H4 (cell line): ENCODE data around the gene CDCA8. TPM values are rescaled to one million over a fixed set of nuclear protein-coding genes. Genes with fewer than 3 reads are reported as not detected.
A peak's percentile ranks its signal among the peaks of the same experiment; 100 is the strongest.
"Not testable (repeated sequence)": the region's sequence is repeated elsewhere in the genome, so short reads cannot be mapped to it uniquely, and the experiment has no call there.

Experiments used
- DNase-seq: peaks from one replicate; pipeline ENCODE4 v3.0.0-alpha.2; 2015; ENCODE audit warnings: low spot score
- total RNA-seq: library from RNA; depleted of rRNA; stranded (reverse); fragments of >200 nt; shearing (Covaris generic); gene quantifications from 2 replicates; pipeline ENCODE4 v1.2.3, GENCODE V29; 2014

The CDCA8 gene
- total RNA-seq, 1 experiment from 2014 or later = 28.5 TPM

DNA sequence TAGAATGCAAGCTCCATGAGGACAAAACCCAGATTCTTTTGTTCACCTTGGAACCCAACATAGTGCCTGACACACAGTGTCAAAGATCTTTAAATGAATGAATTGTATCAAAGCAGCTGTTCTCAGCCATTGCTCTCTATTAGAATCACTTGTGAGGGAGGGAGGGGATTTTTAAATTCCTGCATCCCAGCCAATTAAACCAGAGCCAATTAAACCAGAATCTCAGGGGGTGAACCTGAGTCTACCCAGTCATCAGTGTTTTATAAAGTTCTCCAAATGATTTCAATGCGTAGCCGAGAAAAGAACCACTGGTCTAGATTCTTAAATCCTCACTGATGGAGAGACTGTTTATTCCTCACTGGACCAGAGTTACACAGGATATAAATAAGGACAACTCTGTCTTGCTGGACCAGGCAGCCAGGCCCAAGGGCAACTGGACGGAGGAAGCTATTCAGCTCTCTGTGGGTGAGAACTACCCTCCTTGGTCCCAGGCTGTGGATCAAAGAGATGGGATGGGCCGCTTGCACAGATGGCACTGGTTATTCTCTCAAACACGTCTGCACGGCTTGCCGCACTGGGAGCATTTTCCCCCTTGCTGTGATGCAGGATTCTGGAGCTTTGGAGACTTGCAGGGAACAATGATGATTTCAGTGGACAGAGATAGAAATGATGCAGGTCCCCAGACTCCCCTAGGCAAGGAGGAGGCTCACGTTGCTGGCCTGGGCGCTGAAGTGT, 20.0 kb upstream of the CDCA8 start:
- DNase-seq = no peak

- peak; percentile 57 for DNase-seq
These were observed 18.4 kb upstream of the CDCA8 start for GRCh38 chr1:37673920-37674319.

- DNase-seq = no peak
These were observed 15.8 kb upstream of the CDCA8 start for GRCh38 chr1:37676281-37677142.

DNA sequence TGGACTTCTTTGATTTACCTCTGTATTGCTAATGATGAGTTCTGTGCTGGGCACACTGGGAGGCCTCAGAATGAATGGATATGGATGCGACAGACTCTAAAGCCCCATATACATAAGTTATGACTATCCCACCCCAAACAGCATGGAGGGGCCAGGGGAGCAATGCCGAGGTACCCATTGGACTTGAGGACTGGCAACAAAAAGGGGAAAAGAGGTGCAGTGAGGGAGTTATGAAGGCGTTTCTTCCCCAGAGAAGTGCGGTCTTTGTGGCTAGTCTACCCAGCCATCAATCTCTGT, 15.2 kb upstream of the CDCA8 start:
- no peak for DNase-seq

GRCh38 chr1:37677808-37678207, 14.5 kb upstream of the CDCA8 start:
- no peak for DNase-seq

DNA sequence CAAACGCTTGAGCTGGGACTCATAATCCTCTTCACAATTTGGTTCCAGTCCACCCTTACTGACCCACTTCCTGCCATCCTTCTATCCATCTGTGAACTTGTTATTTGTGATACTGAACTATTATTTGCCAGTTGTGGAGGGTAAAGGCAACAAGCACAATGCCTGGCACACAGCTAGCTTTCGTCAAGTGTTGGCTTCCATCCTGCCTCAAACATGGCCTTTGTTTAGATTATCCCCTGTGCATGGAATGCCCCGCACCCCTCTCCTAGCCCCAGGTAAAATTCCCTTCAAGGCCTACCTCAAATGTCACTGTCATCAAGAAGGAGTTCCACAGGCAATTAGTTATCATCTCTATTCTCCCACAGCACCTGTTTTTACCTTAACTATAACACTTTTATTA, 11.4 kb upstream of the CDCA8 start:
- DNase-seq = no peak

GRCh38 chr1:37682334-37682987, 9.9 kb upstream of the CDCA8 start:
- peak; percentile 55 for DNase-seq

DNA sequence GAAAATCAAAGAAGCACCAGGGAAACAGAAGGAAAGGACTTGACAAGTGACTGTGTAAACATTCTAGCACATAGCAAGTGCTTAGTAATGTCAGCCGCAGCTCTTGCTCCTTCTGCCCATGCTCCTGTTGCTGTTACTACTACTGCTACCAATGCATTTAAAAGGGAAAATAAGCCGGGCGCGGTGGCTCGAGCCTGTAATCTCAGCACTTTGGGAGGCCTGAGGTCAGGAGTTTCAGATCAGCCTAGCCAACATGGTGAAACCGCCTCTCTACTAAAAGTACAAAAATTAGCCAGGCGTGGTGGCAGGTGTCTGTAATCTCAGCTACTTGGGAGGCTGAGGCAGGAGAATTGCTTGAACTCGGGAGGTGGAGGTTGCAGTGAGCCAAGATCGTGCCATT, 8.1 kb upstream of the CDCA8 start:
- not testable (repeated sequence) for DNase-seq

DNA sequence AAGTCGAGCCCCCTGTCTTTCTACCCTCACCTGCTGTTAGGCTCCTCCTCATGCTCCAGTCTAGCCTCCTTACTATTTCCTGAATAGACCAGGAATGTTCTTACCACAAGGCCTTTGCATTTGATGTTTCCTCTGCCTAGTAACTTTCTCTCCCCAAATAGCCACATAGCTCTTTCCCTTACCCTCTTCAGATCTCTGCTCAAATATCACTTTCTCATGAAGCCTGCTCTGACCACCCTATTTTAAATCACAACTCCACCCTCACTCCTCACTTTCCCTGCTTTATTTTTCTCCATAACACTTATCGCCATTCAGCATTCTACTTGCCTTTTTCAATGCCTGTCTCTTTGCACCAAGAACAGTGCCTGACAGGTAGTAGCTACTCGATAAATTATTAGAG, 6.6 kb upstream of the CDCA8 start:
- no peak for DNase-seq

DNA sequence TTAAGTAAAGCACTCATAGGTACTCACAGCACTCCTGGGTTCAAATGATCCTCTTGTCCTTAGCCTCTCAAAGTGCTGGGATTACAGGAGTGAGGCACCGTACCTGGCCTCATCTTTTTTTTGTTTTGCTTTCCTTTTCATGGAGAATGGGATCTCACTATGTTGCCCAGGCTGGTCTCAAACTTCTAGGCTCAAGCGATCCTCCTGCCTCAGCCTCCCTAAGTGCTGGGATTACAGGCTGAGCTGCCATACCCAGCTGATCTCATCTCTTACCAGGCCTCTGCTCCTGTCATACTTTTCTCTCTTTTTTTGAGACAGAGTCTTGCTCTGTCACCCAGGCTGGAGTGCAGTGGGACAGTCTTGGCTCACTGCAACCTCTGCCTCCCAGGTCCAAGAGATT, 4.6 kb upstream of the CDCA8 start:
- DNase-seq = not testable (repeated sequence)

DNA sequence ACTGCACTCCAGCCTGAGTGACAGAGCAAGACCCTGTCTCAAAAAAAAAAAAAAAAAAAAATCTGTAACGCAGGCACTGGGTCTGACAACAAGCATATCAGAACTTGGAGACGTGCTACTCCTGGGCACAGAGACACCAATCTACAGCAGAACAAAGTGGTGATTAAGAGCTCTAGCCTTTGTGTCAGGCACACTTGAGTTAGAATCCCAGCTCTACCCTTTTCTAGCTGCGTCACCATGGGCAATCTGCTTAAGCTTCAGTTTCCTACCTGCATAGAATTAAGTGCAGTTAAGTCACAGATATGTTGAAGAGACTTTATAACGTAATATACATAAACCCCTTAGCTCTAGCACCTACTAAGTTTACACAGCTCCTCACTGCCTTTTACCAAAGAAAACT, 3.4 kb upstream of the CDCA8 start:
- DNase-seq = no peak

- DNase-seq = peak; percentile 24
These were observed 729 bp upstream of the CDCA8 start for GRCh38 chr1:37691497-37692077.

GRCh38 chr1:37692834-37693175, 489 bp downstream of the CDCA8 start:
- DNase-seq = no peak

DNA sequence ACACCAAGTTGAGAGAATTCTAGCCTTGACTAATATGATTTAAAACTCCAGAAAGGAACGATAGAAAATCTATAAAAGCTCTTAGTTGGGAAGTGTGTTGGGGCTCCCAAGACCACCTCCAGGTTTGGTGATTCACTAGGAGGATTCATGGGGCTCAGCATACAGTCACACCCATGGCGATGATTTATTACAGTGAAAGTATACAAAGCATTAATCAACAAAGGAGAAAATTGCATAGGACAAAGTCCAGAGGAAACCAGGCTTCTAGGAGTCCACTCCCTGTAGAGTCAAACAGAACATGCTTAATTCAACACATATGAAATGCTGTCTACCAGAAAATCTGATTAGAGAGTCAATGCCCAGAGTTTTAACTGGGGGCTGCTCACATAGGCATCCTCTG, 4.8 kb downstream of the CDCA8 start:
- no peak for DNase-seq

- DNase-seq = no peak
These were observed 5.4 kb downstream of the CDCA8 start for GRCh38 chr1:37697737-37698136.

DNA sequence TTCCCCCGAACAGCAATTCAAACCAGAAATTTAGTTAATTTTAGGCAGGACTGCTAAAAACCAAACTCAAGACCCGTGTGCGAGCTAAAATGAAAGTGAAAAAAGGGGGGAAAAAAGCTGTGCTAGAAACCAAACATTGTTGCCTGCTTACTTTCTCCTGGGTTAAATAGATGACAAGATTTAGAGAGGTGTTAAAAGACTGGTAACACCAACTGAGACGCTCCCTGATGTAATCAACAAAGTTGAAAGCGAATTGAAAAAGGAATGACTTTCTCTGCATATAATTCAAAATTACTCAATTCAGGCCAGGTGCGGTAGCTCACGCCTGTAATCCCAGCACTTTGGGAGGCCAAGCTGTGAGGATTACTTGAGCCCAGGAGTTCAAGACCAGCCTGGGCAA, 6.8 kb downstream of the CDCA8 start:
- no peak for DNase-seq

GRCh38 chr1:37701051-37701450, 8.7 kb downstream of the CDCA8 start:
- DNase-seq = no peak

- no peak for DNase-seq
These were observed 10.7 kb downstream of the CDCA8 start for GRCh38 chr1:37703061-37703460.

DNA sequence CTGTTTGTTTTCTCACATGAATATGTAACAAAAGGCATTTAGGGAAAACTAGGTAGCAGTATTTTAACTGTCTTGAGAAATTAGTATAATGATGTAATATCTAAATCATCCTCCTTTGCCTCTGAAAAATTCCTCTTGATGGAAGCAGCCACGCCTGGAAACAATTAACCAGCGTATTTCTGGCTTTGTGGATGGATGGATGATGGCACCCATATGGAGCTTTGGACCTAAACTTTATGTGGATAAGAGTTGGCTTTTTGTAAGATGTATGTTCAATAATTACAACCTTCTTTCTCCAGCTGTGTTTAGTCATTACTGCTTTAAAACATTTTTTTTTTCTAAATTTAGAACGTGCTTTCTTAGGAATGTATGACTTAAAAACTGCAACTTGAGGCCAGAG, 12.7 kb downstream of the CDCA8 start:
- no peak for DNase-seq

DNA sequence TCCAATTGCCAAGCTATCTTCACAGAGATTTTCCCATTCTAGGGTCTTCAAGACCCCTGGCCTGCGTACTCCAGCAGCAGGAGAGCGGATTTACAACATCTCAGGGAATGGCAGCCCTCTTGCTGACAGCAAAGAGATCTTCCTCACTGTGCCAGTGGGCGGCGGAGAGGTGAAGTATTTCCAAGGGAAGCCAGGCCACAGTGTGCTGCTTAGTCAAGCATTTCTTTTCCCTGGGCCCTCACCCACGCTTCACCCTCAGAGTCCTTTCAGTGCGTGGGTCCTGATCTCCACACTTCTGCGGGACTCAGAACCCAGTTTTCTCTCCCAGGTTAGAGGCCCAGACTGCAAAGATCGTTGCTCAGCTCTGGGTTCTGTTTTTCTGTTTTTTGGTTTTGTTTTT, 13.1 kb downstream of the CDCA8 start:
- no peak for DNase-seq

- no peak for DNase-seq
These were observed 16.2 kb downstream of the CDCA8 start for GRCh38 chr1:37708471-37708870.

GRCh38 chr1:37714226-37714625, 21.9 kb downstream of the CDCA8 start:
- DNase-seq = no peak

- no peak for DNase-seq
These were observed 22.4 kb downstream of the CDCA8 start for GRCh38 chr1:37714689-37715088.
